K562 (cell line): ENCODE measurements around the gene ZNRF3. TPM values are rescaled to one million over a fixed set of nuclear protein-coding genes. Genes with fewer than 3 reads are reported as not detected.

Experiments used
- ATAC-seq: fragments of 200-7000 bp; cut with Tn5 transposase; 3 replicates; pipeline ENCODE4 v1.9.1; 2020; ENCODE audit warnings: moderate library complexity
- BruUV-seq: library from RNA; stranded (reverse); fragments of 400-500 nt; replicated peaks from 2 replicates; lab custom pipeline; 2021; lab: Mats Ljungman, UMichigan
- CTCF ChIA-PET: fragments of 300-600 bp; formaldehyde crosslinking; extraction: SDS; loops from one replicate; lab custom pipeline; 2021; ENCODE audit warnings: low intra/inter-chr PET ratio; lab: Yijun Ruan, JAX
- POLR2A ChIA-PET: fragments of 300-600, 350-650 bp; sonication (Branson Sonifier 250); formaldehyde crosslinking; extraction: SDS; loops from one replicate; lab custom pipeline; 2021; ENCODE audit warnings: antibody characterized with exemption, inconsistent platforms; lab: Yijun Ruan, JAX
- DNase-seq, 4 experiments: peaks; one replicate each; pipeline versions ENCODE4 v3.0.0 to v3.0.0-alpha.2; 2011 to 2018; ENCODE audit warnings: low spot score in 3 of 4, mixed read lengths in 3 of 4; ENCODE audit errors: extremely low read depth in 1 of 4
- FAIRE-seq: peaks from 2 replicates; lab custom pipeline; 2011; peaks lifted over from hg19 to GRCh38; lab: Jason Lieb, UNC
- H2AFZ ChIP-seq: 2 replicates; pipeline ENCODE4 v1.6.0; 2011; ENCODE audit warnings: low read depth, low read length, control low read depth, inconsistent platforms
- H3K27ac ChIP-seq: fragments of 200-600 bp; 3 replicates; pipeline ENCODE4 v1.8.0; 2011; ENCODE audit warnings: low read depth, mild to moderate bottlenecking, control low read depth, inconsistent platforms, low read length, moderate library complexity, mixed read lengths; ENCODE audit errors: extremely low read depth
- H3K27me3 ChIP-seq, 2 experiments: fragments of 300-600 bp in 1 of 2; 2 replicates in 1 of 2; 3 replicates in 1 of 2; pipeline versions ENCODE4 v1.6.0 to v1.8.0; 2011; ENCODE audit warnings: inconsistent platforms in 2 of 2, low read length in 2 of 2, mild to moderate bottlenecking in 1 of 2, mixed read lengths in 1 of 2, moderate library complexity in 1 of 2; ENCODE audit not compliant: control insufficient read depth in 2 of 2, insufficient read depth in 2 of 2
- H3K36me3 ChIP-seq: fragments of 300-600 bp; 3 replicates; pipeline ENCODE4 v1.8.0; 2011; ENCODE audit warnings: mild to moderate bottlenecking, low read length, inconsistent platforms; ENCODE audit not compliant: control insufficient read depth, insufficient read depth
- H3K4me1 ChIP-seq, 2 experiments: fragments of 200-600 bp in 1 of 2; replicated peaks in 1 of 2; 2 replicates in 1 of 2; 3 replicates in 1 of 2; pipeline versions ENCODE4 v1.5.1 to v1.8.0; 2011; ENCODE audit warnings: inconsistent platforms in 2 of 2, low read length in 2 of 2, mild to moderate bottlenecking in 1 of 2, mixed read lengths in 1 of 2, moderate library complexity in 1 of 2; ENCODE audit not compliant: control insufficient read depth in 2 of 2, insufficient read depth in 2 of 2
- H3K4me2 ChIP-seq: 2 replicates; pipeline ENCODE4 v1.6.1; 2011; ENCODE audit warnings: low read length, control low read depth, inconsistent platforms, mixed read lengths; ENCODE audit not compliant: insufficient read depth
- H3K4me3 ChIP-seq: fragments of 200-600 bp; sonication (generic), shearing (Covaris generic); 2 replicates; pipeline ENCODE4 v1.5.1; 2016; ENCODE audit warnings: control low read depth, inconsistent platforms
- H3K79me2 ChIP-seq: fragments of 200-600 bp; 3 replicates; pipeline ENCODE4 v1.8.0; 2011; ENCODE audit warnings: low read length, inconsistent platforms; ENCODE audit not compliant: control insufficient read depth, insufficient read depth
- H3K9ac ChIP-seq, 2 experiments: 2 replicates each; pipeline versions ENCODE4 v1.6.0 to v1.6.1; 2011; ENCODE audit warnings: low read depth in 2 of 2, low read length in 2 of 2, control low read depth in 1 of 2, inconsistent platforms in 1 of 2, mild to moderate bottlenecking in 1 of 2, mixed read lengths in 1 of 2; ENCODE audit not compliant: insufficient read depth in 1 of 2
- H3K9me1 ChIP-seq: one replicate; pipeline ENCODE4 v1.6.0; 2011; ENCODE audit warnings: inconsistent platforms, mild to moderate bottlenecking, low read length, moderate library complexity; ENCODE audit not compliant: control insufficient read depth, insufficient read depth
- H3K9me3 ChIP-seq: replicated peaks from 2 replicates; pipeline ENCODE4 v1.5.1; 2011; ENCODE audit warnings: low read depth, low read length, inconsistent platforms; ENCODE audit not compliant: control insufficient read depth, insufficient read depth
- H4K20me1 ChIP-seq: replicated peaks from 2 replicates; pipeline ENCODE4 v1.6.1; 2011; ENCODE audit warnings: low read length, inconsistent platforms, mixed read lengths; ENCODE audit not compliant: control insufficient read depth, insufficient read depth
- BACH1 ChIP-seq: fragments of 200-800 bp; sonication (Bioruptor generic); IDR thresholded peaks from 2 replicates; pipeline ENCODE4 v1.6.1; 2016; ENCODE audit warnings: missing genetic modification characterization, missing compliant biosample characterization
- CBX2 ChIP-seq: fragments of 200-600 bp; sonication (generic); IDR thresholded peaks from one replicate; pipeline ENCODE4 v1.6.1; 2012; ENCODE audit warnings: mild to moderate bottlenecking, low read length, inconsistent platforms; ENCODE audit not compliant: insufficient read depth, poor library complexity, severe bottlenecking
- CEBPB ChIP-seq: fragments of 450-650 bp; IDR thresholded peaks from 2 replicates; pipeline ENCODE4 v1.6.1; 2016; ENCODE audit warnings: missing genetic modification characterization, missing compliant biosample characterization
- FIP1L1 ChIP-seq: fragments of 200-400 bp; formaldehyde crosslinking; IDR thresholded peaks from 2 replicates; pipeline ENCODE4 v1.6.1; 2018; ENCODE audit warnings: mild to moderate bottlenecking, low read depth, low read length; ENCODE audit not compliant: poor library complexity, severe bottlenecking
- ID3 ChIP-seq, 2 experiments: fragments of 250-450 bp in 1 of 2; fragments of 450-650 bp in 1 of 2; sonication (Bioruptor Pico) in 1 of 2; IDR thresholded peaks; 2 replicates each; pipeline versions ENCODE4 v1.6.1 to v1.8.0; 2016 to 2021; ENCODE audit warnings: mild to moderate bottlenecking in 2 of 2, moderate library complexity in 2 of 2, missing compliant biosample characterization in 1 of 2, missing genetic modification characterization in 1 of 2
- MIER1 ChIP-seq: fragments of 450-650 bp; IDR thresholded peaks from 2 replicates; pipeline ENCODE4 v1.6.1; 2016; ENCODE audit warnings: antibody characterized with exemption, mild to moderate bottlenecking, low read depth
- TAF9B ChIP-seq: fragments of 450-650 bp; IDR thresholded peaks from 2 replicates; pipeline ENCODE4 v1.6.1; 2018; ENCODE audit warnings: mild to moderate bottlenecking; ENCODE audit not compliant: partially characterized antibody
- ZBTB2 ChIP-seq: fragments of 450-650 bp; IDR thresholded peaks from 2 replicates; pipeline ENCODE4 v1.6.1; 2016; ENCODE audit warnings: antibody characterized with exemption
- ZNF592 ChIP-seq: fragments of 450-650 bp; IDR thresholded peaks from 2 replicates; pipeline ENCODE4 v1.6.1; 2017; ENCODE audit warnings: antibody characterized with exemption, mild to moderate bottlenecking
- WGBS: fragments of 100-300 bp; shearing (Covaris generic); methylation state at CpG from one replicate; pipeline ENCODE4 v1.1.6; 2016; ENCODE audit warnings: low coverage, mixed read lengths; ENCODE audit not compliant: insufficient coverage; ENCODE audit errors: missing lambda C conversion rate; 5-methylcytosine and 5-hydroxymethylcytosine counted together
- in situ Hi-C: fragments of 300-500 bp; cut with MboI; formaldehyde crosslinking; loops from 4 replicates; pipeline ENCODE4 v1.15.0; 2018; ENCODE audit warnings: inconsistent platforms, mixed read lengths
- intact Hi-C: fragments of 100-400 bp; cut with micrococcal nuclease; formaldehyde crosslinking; loops from 2 replicates; pipeline ENCODE4 v1.14.2; 2022
- polyA plus RNA-seq, 8 experiments: library from polyadenylated mRNA; depleted of rRNA in 4 of 8; stranded (reverse) in 5 of 8; unstranded in 3 of 8; fragments of >200 nt; fragmentation: Nextera tagmentation in 2 of 8; fragmentation: Illumina TruSeq in 1 of 8; extraction: Ambion mirVana in 2 of 8; extraction: Trizol in 1 of 8; gene quantifications; 2 replicates each; pipeline versions ENCODE4 v1.2.1 to v1.2.3, GENCODE V29; 2011 to 2014; ENCODE audit warnings: inconsistent platforms in 1 of 8, missing spikeins in 1 of 8
- total RNA-seq, 7 experiments: library from RNA; depleted of rRNA in 6 of 7; stranded (reverse); fragments of >200 nt in 6 of 7; fragmentation: Illumina TruSeq in 2 of 7; extraction: Trizol in 2 of 7; gene quantifications; 2 replicates each; pipeline versions ENCODE4 v1.2.1 to v1.2.3, GENCODE V29; 2011 to 2021; ENCODE audit warnings: low replicate concordance in 1 of 7

ZNRF3 gene
- total and polyA plus RNA-seq, 9 of the 15 experiments (the other 6 are each of a cell fraction or from before 2014, with no cell fraction given) = 0.41 to 5.9 (median 1.7) TPM

- Histone ChIP-seq H3K79me2 (no peaks in the 10 kb centered on the region; the same call in 2 of the 3 replicates), H3K9me1 (no peaks in the 10 kb centered on the region), H3K4me3 (no peak overlapping the region), H3K4me1 (no peaks in the 10 kb centered on the region; a peak in 1 of 5 replicates), H3K9me3 (no peaks in the 10 kb centered on the region), H3K36me3 (no peaks in the 10 kb centered on the region), H2AFZ (no peak overlapping the region), H3K4me2 (no peak overlapping the region), H3K27ac (no peak overlapping the region), H4K20me1 (no peaks in the 10 kb centered on the region), H3K9ac (no peak overlapping the region), H3K27me3 (no peaks in the 10 kb centered on the region)
- in situ Hi-C loops = no loop called here
- BruUV-seq = no TSS peak
- POLR2A ChIA-PET = no interaction called here
- CTCF ChIA-PET = no interaction called here
- TF ChIP-seq TAF9B (no peak), CEBPB (tag) (0 out of 2 replicates have a peak, but pooled peaks have one; percentile 19), MIER1 (no peak), BACH1 (tag) (no peak), ID3 (CRISPR knock-in tag; IDR thresholded peaks at IDR 0.05) (no peak), ID3 (tag; IDR thresholded peaks at IDR 0.05) (no peak)
- ATAC-seq = no peak
- no peak for FAIRE-seq
- intact Hi-C loops = loop anchor here (10.0 kb wide), 1 partner anchor 98 kb away; no protein-coding TSS in a partner anchor
- WGBS = 53% methylated on average over 2 of the region's 2 CpGs
- no peak for DNase-seq
These were observed 69.5 kb downstream of the ZNRF3 start for GRCh38 chr22:28952857-28953256.

GRCh38 chr22:28953403-28953802 lies 70.0 kb downstream of the ZNRF3 start:
- no peak overlapping the region for H3K27ac ChIP-seq
- no peaks in the 10 kb centered on the region; a peak in 1 of 5 replicates for H3K4me1 ChIP-seq
- BruUV-seq = no TSS peak
- H3K4me3 ChIP-seq = no peak overlapping the region
- no peaks in the 10 kb centered on the region for H4K20me1 ChIP-seq
- POLR2A ChIA-PET = no interaction called here
- 20% methylated on average over 2 of the region's 2 CpGs for WGBS
- DNase-seq (no peak), FAIRE-seq (no peak), ATAC-seq (no peak)
- no peak overlapping the region for H3K4me2 ChIP-seq
- in situ Hi-C loops = no loop called here
- H2AFZ ChIP-seq = no peak overlapping the region
- H3K79me2 ChIP-seq = no peaks in the 10 kb centered on the region; the same call in 2 of the 3 replicates
- H3K27me3 ChIP-seq = no peaks in the 10 kb centered on the region
- no peaks in the 10 kb centered on the region for H3K9me1 ChIP-seq
- no peak overlapping the region for H3K9ac ChIP-seq
- no peaks in the 10 kb centered on the region for H3K36me3 ChIP-seq
- intact Hi-C loops = loop anchor here (10.0 kb wide), 1 partner anchor 99 kb away; no protein-coding TSS in a partner anchor
- no peaks in the 10 kb centered on the region for H3K9me3 ChIP-seq
- CTCF ChIA-PET = no interaction called here
- TF ChIP-seq CBX2 = no peak
- no peak for TF ChIP-seq FIP1L1
- no peak for TF ChIP-seq ZBTB2
- no peak for TF ChIP-seq ZNF592
